ENCODE data around the gene FURIN.

DNA sequence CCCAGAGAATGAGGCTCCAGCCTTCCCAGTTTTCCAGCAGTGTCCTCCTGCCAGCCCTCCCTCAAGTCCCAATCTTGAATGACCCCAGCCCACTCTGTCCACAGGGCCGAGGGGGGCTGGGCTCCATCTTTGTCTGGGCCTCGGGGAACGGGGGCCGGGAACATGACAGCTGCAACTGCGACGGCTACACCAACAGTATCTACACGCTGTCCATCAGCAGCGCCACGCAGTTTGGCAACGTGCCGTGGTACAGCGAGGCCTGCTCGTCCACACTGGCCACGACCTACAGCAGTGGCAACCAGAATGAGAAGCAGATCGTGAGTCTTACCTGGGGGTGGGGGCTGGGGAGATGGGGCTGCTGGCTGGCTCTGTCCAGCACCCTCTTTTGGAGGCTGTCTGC lies 10.3 kb downstream of the FURIN start:
- TF ChIP-seq BRF2 (IDR thresholded peaks at IDR 0.05; ENCODE audit: borderline replicate concordance, insufficient read depth, insufficient read length) (no peak), TARDBP (IDR thresholded peaks at IDR 0.05) (no peak)

All from K562 (cell line).